Measurements from ENCODE around the gene CD300LB.
"Not testable (repeated sequence)": the region's sequence is repeated elsewhere in the genome, so short reads cannot be mapped to it uniquely, and the experiment has no call there.

CD300LB gene

GRCh38 chr17:74531231-74531761 lies at the start of gene CD300LB:
TSS of gene CD300LB (minus strand) at chr17:74531475. CDS start at chr17:74531350, 125 bp downstream.
- no peak for DNase-seq

GRCh38 chr17:74579900-74580299 lies 48.6 kb upstream of the CD300LB start:
- DNase-seq: no peak

- no peak for DNase-seq
Measured at GRCh38 chr17:74578979-74579378, 47.7 kb upstream of the CD300LB start.

- no peak for DNase-seq
Measured at GRCh38 chr17:74574489-74575142, 43.3 kb upstream of the CD300LB start.

GRCh38 chr17:74573635-74574034 lies 42.4 kb upstream of the CD300LB start:
- not testable (repeated sequence) for DNase-seq

GRCh38 chr17:74573169-74573568 lies 41.9 kb upstream of the CD300LB start:
- no peak for DNase-seq

- no peak for DNase-seq
Measured at GRCh38 chr17:74571621-74572270, 40.5 kb upstream of the CD300LB start.

- no peak for DNase-seq
Measured at GRCh38 chr17:74569020-74570003, 38.0 kb upstream of the CD300LB start.

- no peak for DNase-seq
Measured at GRCh38 chr17:74568106-74568873, 37.0 kb upstream of the CD300LB start.

- no peak for DNase-seq
Measured at GRCh38 chr17:74567397-74567796, 36.1 kb upstream of the CD300LB start, which contains the start of gene CD300H. TSS of gene CD300H (minus strand) at chr17:74567509.

- DNase-seq: no peak
Measured at GRCh38 chr17:74566132-74566753, 35.0 kb upstream of the CD300LB start.

GRCh38 chr17:74565126-74565525 lies 33.9 kb upstream of the CD300LB start:
- DNase-seq: no peak

GRCh38 chr17:74563358-74563757 lies 32.1 kb upstream of the CD300LB start:
- no peak for DNase-seq

GRCh38 chr17:74561586-74561985 lies 30.3 kb upstream of the CD300LB start:
- DNase-seq: no peak

- DNase-seq: no peak
Measured at GRCh38 chr17:74558882-74559519, 27.7 kb upstream of the CD300LB start.

GRCh38 chr17:74558402-74558801 lies 27.1 kb upstream of the CD300LB start:
- not testable (repeated sequence) for DNase-seq

GRCh38 chr17:74555427-74555940 lies 24.2 kb upstream of the CD300LB start:
- no peak for DNase-seq

GRCh38 chr17:74554909-74555308 lies 23.6 kb upstream of the CD300LB start:
- no peak for DNase-seq

GRCh38 chr17:74552037-74552436 lies 20.8 kb upstream of the CD300LB start:
- no peak for DNase-seq

- DNase-seq: no peak
Measured at GRCh38 chr17:74550602-74551001, 19.3 kb upstream of the CD300LB start.

GRCh38 chr17:74549343-74549742 lies 18.1 kb upstream of the CD300LB start:
- no peak for DNase-seq
